Ascending aorta (tissue), 2 donors: ENCODE measurements around the gene FGD6. TPM values are rescaled to one million over a fixed set of nuclear protein-coding genes. Genes with fewer than 3 reads are reported as not detected.

Experiments
- DNase-seq, 2 donors: peaks; one replicate each; pipeline ENCODE4 v3.0.0-alpha.2; 2019; ENCODE audit warnings: low spot score in 2 of 2
- H3K27ac ChIP-seq, 2 donors: fragments of 200-600 bp; sonication (generic); one replicate each; pipeline ENCODE4 v1.5.1; 2016 to 2017; ENCODE audit warnings: mild to moderate bottlenecking in 1 of 2
- H3K27me3 ChIP-seq: fragments of 200-600 bp; sonication (generic); one replicate; pipeline ENCODE4 v1.5.1; 2017
- H3K36me3 ChIP-seq, 2 donors: fragments of 200-600 bp; sonication (generic); one replicate each; pipeline ENCODE4 v1.5.1; 2016
- H3K4me1 ChIP-seq, 2 donors: fragments of 200-600 bp; sonication (generic); one replicate each; pipeline ENCODE4 v1.5.1; 2016 to 2017; ENCODE audit warnings: mild to moderate bottlenecking in 1 of 2
- H3K4me3 ChIP-seq, 2 donors: fragments of 200-600 bp; sonication (generic); one replicate each; pipeline ENCODE4 v1.5.1; 2016 to 2017; ENCODE audit warnings: mild to moderate bottlenecking in 1 of 2
- H3K9me3 ChIP-seq, 2 donors: fragments of 200-600 bp; sonication (generic); one replicate each; pipeline ENCODE4 v1.5.1; 2016
- intact Hi-C: fragments of 100-400 bp; cut with DNase I; formaldehyde crosslinking; loops from one replicate; pipeline ENCODE4 v1.15.1; 2023
- total RNA-seq: library from RNA; depleted of rRNA; stranded (reverse); fragments of >200 nt; gene quantifications from one replicate; pipeline ENCODE4 v1.1.0, GENCODE V29; 2016
- TF ChIP-seq, protein P1 (sequence below), 3 experiments: fragments of 200-600 bp in 2 of 3; fragments of 450-650 bp in 1 of 3; sonication (generic) in 2 of 3; IDR thresholded peaks; one replicate each; pipeline ENCODE4 v1.5.1; 2016 to 2019; ENCODE audit warnings: antibody characterized with exemption in 3 of 3, mild to moderate bottlenecking in 1 of 3, moderate library complexity in 1 of 3

The FGD6 gene
- total RNA-seq, 1 donor from 2014 or later, result 2.0 TPM

DNA sequence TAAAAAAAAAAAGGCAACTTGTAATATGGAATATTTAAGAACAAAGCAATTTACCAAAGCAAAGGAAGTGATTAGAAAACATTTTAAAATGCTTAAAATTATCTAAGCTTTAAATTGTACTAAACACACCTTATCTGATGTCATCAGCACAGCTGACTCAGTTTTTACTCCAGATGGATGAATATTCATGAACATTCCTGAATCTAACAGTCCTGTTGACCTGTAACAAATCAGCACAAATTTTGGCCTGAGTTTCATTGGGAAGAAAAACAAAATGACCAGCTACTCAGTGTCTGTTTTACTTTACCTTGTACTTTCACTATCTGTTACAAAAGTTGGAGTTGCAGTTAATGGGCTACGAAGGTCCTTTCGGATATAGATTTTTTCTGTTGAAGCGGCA is 159.8 kb downstream of the FGD6 start:
- intact Hi-C loops, result no loop called here
- Histone ChIP-seq H3K4me1 (no peaks in the 10 kb centered on the region), H3K27me3 (no peaks in the 10 kb centered on the region), H3K36me3 (peaks cover 63 to 79% of the 10 kb centered on the region in 2 donors), H3K27ac (no peak overlapping the region), H3K9me3 (no peaks in the 10 kb centered on the region), H3K4me3 (no peak overlapping the region)
- no peak for DNase-seq
- TF ChIP-seq, protein P1, sequence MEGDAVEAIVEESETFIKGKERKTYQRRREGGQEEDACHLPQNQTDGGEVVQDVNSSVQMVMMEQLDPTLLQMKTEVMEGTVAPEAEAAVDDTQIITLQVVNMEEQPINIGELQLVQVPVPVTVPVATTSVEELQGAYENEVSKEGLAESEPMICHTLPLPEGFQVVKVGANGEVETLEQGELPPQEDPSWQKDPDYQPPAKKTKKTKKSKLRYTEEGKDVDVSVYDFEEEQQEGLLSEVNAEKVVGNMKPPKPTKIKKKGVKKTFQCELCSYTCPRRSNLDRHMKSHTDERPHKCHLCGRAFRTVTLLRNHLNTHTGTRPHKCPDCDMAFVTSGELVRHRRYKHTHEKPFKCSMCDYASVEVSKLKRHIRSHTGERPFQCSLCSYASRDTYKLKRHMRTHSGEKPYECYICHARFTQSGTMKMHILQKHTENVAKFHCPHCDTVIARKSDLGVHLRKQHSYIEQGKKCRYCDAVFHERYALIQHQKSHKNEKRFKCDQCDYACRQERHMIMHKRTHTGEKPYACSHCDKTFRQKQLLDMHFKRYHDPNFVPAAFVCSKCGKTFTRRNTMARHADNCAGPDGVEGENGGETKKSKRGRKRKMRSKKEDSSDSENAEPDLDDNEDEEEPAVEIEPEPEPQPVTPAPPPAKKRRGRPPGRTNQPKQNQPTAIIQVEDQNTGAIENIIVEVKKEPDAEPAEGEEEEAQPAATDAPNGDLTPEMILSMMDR (IDR thresholded peaks at IDR 0.05), result no peak

- TF ChIP-seq, protein P1 (IDR thresholded peaks at IDR 0.05), result no peak
- DNase-seq, result no peak
- Histone ChIP-seq H3K27ac (no peak overlapping the region), H3K27me3 (no peaks in the 10 kb centered on the region), H3K36me3 (peaks cover 48 to 81% of the 10 kb centered on the region in 2 donors), H3K4me3 (no peak overlapping the region), H3K9me3 (no peaks in the 10 kb centered on the region), H3K4me1 (no peaks in the 10 kb centered on the region)
- intact Hi-C loops, result no loop called here
Measured at GRCh38 chr12:95055057-95055456, 162.2 kb downstream of the FGD6 start.

DNA sequence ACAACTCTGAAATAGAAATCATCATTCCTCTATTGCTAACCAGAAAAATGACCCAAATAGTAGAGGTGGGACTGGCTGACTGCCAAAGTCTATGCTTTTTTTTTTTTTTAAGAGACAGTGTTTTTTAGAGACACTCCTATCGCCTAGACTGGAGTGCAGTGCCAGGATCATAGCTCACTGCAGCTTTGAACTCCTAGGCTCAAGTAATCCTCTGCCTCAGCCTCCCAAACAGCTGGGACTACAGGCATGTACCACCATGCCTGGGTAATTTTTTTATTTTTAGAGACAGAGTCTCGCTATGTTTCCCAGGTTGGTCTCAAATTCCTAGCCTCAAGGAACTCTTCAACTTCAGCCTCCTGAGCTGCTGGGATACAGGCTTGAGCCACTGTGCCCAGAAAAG is 163.1 kb downstream of the FGD6 start:
- intact Hi-C loops, result no loop called here
- no peak overlapping the region for H3K4me3 ChIP-seq
- no peak overlapping the region for H3K27ac ChIP-seq
- no peak for DNase-seq
- H3K4me1 ChIP-seq, result no peaks in the 10 kb centered on the region
- H3K9me3 ChIP-seq, result no peaks in the 10 kb centered on the region
- peaks cover 45 to 86% of the 10 kb centered on the region in 2 donors for H3K36me3 ChIP-seq
- no peaks in the 10 kb centered on the region for H3K27me3 ChIP-seq
- TF ChIP-seq, protein P1 (IDR thresholded peaks at IDR 0.05), result no peak

DNA sequence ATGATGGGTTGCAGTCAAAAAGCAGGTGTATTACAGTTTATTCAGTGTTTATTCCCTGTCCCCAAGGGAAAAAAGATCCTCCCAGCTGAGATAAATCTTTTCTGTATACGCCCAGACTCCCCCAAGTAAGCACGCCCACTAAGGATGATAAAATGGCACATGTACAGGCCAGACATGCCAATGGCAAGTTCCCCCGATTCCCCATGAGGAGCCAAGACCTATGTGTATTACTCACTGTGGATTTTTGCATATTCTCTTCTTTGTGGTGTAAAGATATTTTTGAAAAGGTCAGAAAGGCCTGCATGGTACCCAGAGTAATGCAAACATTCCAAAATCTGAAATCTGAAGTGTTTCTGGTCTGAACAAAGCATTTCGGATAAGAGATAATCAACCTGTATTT is 166.0 kb downstream of the FGD6 start:
- TF ChIP-seq, protein P1 (IDR thresholded peaks at IDR 0.05), result no peak
- no peak for DNase-seq
- no peaks in the 10 kb centered on the region for H3K4me1 ChIP-seq
- no peaks in the 10 kb centered on the region for H3K27me3 ChIP-seq
- no peaks in the 10 kb centered on the region for H3K9me3 ChIP-seq
- intact Hi-C loops, result no loop called here
- H3K36me3 ChIP-seq, result peaks cover 33 to 82% of the 10 kb centered on the region in 2 donors
- H3K4me3 ChIP-seq, result no peak overlapping the region
- H3K27ac ChIP-seq, result no peak overlapping the region

DNA sequence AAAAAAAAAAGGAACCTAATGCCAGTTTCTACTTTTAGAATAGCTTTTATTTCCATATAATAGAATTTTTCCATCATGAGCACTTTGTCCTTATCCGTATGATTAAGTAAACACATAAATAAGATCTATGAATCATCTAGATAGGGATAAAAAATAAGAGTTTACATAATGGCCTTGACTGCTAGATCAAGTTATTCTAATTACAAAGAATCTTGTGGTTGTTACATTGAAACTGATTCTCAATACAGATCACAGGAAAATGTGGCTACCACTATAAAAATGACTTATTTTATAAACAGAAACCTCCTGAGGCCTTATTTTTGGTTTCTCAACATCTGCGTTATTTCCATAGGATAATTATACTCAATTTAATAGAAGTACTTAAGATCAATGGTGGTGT is 179.4 kb downstream of the FGD6 start:
- TF ChIP-seq, protein P1 (IDR thresholded peaks at IDR 0.05), result no peak
- Histone ChIP-seq H3K27me3 (no peaks in the 10 kb centered on the region), H3K9me3 (no peaks in the 10 kb centered on the region), H3K4me3 (no peak overlapping the region), H3K36me3 (peaks cover 30 to 40% of the 10 kb centered on the region in 2 donors), H3K4me1 (no peaks in the 10 kb centered on the region), H3K27ac (no peak overlapping the region)
- DNase-seq, result no peak
- intact Hi-C loops, result no loop called here

GRCh38 chr12:95034750-95035149 is 182.5 kb downstream of the FGD6 start:
- Histone ChIP-seq H3K9me3 (no peaks in the 10 kb centered on the region), H3K4me1 (no peaks in the 10 kb centered on the region), H3K27me3 (no peaks in the 10 kb centered on the region), H3K27ac (no peak overlapping the region), H3K4me3 (no peak overlapping the region), H3K36me3 (peaks cover 28 to 47% of the 10 kb centered on the region in 2 donors)
- intact Hi-C loops, result no loop called here
- no peak for DNase-seq
- TF ChIP-seq, protein P1 (IDR thresholded peaks at IDR 0.05), result no peak
